ENCODE measurements around the gene APMAP. TPM values are rescaled to one million over a fixed set of nuclear protein-coding genes. Genes with fewer than 3 reads are reported as not detected.

Gene APMAP
- 121 and 122 TPM in 2 replicates for total RNA-seq

GRCh38 chr20:24992487-24993205, at the start of gene APMAP:
Gene APMAP (minus strand): TSS chr20:24992751. CDS start chr20:24992688, 63 bp downstream.

GRCh38 chr20:24948939-24949679, 43.4 kb downstream of the APMAP start, which contains the start of gene CST7:
Gene CST7 (plus strand): TSS chr20:24949269. CDS start chr20:24949506, 237 bp downstream.

Other genes starting within 250 kb of the APMAP start
- not detected in 2 replicates for gene CST7, start 43.5 kb downstream of the APMAP start, total RNA-seq
- 14.0 and 17.2 TPM in 2 replicates for gene ACSS1, start 65.4 kb upstream of the APMAP start, total RNA-seq
- gene VSX1, start 89.4 kb upstream of the APMAP start, total RNA-seq = not detected in 2 replicates
- 45.5 and 63.5 TPM in 2 replicates for gene ENTPD6, start 203.0 kb upstream of the APMAP start, total RNA-seq